GM12878 (cell line): ENCODE measurements around the gene EVI2B.

Experiments
- BACH1 ChIP-seq: fragments of 450-650 bp; IDR thresholded peaks from 2 replicates; pipeline ENCODE4 v1.6.1; 2017; ENCODE audit warnings: mild to moderate bottlenecking, borderline replicate concordance
- CTCF ChIP-seq, 3 experiments: IDR thresholded peaks in 2 of 3; conservative IDR thresholded peaks in 1 of 3; 2 replicates each; pipeline ENCODE4 v1.5.1; 2011; ENCODE audit warnings: low read depth in 3 of 3, low read length in 3 of 3, mild to moderate bottlenecking in 3 of 3, control low read depth in 2 of 3, moderate library complexity in 2 of 3, inconsistent platforms in 1 of 3, mixed read lengths in 1 of 3; ENCODE audit not compliant: control insufficient read depth in 2 of 3, insufficient read depth in 1 of 3; ENCODE audit errors: extremely low read depth in 1 of 3
- E2F8 ChIP-seq: fragments of 450-650 bp; IDR thresholded peaks from 2 replicates; pipeline ENCODE4 v1.6.1; 2018; ENCODE audit warnings: mild to moderate bottlenecking, low read depth, moderate library complexity; ENCODE audit not compliant: partially characterized antibody
- POLR2A ChIP-seq: IDR thresholded peaks from 2 replicates; pipeline ENCODE4 v1.6.1; 2011; ENCODE audit warnings: low read depth, mild to moderate bottlenecking, low read length
- POLR2AphosphoS2 ChIP-seq: IDR thresholded peaks from 2 replicates; pipeline ENCODE4 v1.6.1; 2011; ENCODE audit warnings: low read depth, mild to moderate bottlenecking, low read length, improper control_type of control experiment, moderate library complexity

GRCh38 chr17:31289790-31290189 is 24.1 kb downstream of the EVI2B start:
- TF ChIP-seq BACH1 (no peak), POLR2AphosphoS2 (no peak), E2F8 (no peak), CTCF (IDR thresholded peaks at IDR 0.05 in 2 of 3, conservative IDR thresholded peaks at IDR 0.05 in 1 of 3; ENCODE audit: control insufficient read depth in 2 of 3, extremely low read depth in 1 of 3, insufficient read depth in 1 of 3, low read depth in 3 of 3, low read length in 3 of 3) (no peak), POLR2A (no peak)
